ENCODE data around the gene HEXIM2. TPM values are rescaled to one million over a fixed set of nuclear protein-coding genes. Genes with fewer than 3 reads are reported as not detected.

The HEXIM2 gene
- total RNA-seq, 1 experiment from 2014 or later = 12.5 TPM

- no peak overlapping the region for H2BK12ac ChIP-seq (ENCODE audit: insufficient read length, low read depth, low read length)
- no peaks in the 10 kb centered on the region; the same call in 1 of the 2 replicates for H3K79me2 ChIP-seq (ENCODE audit: insufficient read depth, low read length)
- no peak overlapping the region for H3T11ph ChIP-seq (ENCODE audit: low read length)
- DNase-seq = no peak
- H4K91ac ChIP-seq (ENCODE audit: insufficient read length, low read depth, low read length) = no peak overlapping the region
- H3K23ac ChIP-seq (ENCODE audit: insufficient read length, low read depth, low read length) = no peak overlapping the region
- no peaks in the 10 kb centered on the region for H3K9me3 ChIP-seq (ENCODE audit: control insufficient read depth, low read depth, low read length)
- H2BK120ac ChIP-seq (ENCODE audit: low read depth, low read length, poor library complexity, severe bottlenecking) = no peak overlapping the region
- H3K14ac ChIP-seq (ENCODE audit: insufficient read depth, low read length) = no peak overlapping the region
- no peak overlapping the region for H2BK20ac ChIP-seq (ENCODE audit: low read depth, low read length, poor library complexity, severe bottlenecking)
- no peaks in the 10 kb centered on the region for H4K20me1 ChIP-seq (ENCODE audit: control insufficient read depth, insufficient read depth, insufficient read length)
- H3K18ac ChIP-seq (ENCODE audit: insufficient read length, low read depth, low read length) = no peak overlapping the region
- peak overlapping the region in 2 of 3 experiments; percentile 99; a peak in 3 of 7 replicates for H3K27ac Mint-ChIP-seq
- H3K9ac ChIP-seq (ENCODE audit: extremely low read depth, insufficient read length, low read length) = peak overlapping the region; percentile 92
- H3K4me1 ChIP-seq (ENCODE audit: insufficient read depth, low read length) = peaks cover 2% of the 10 kb centered on the region; the same call in 1 of the 2 replicates
- H4K5ac ChIP-seq (ENCODE audit: insufficient read length, low read depth, low read length) = no peak overlapping the region
- no peak overlapping the region for H2AK5ac ChIP-seq (ENCODE audit: insufficient read length, low read length)
- H3K27ac ChIP-seq (ENCODE audit: insufficient read length, low read depth, low read length) = no peak overlapping the region
- no CpG with 5 or more reads among the region's 4 CpGs for WGBS (ENCODE audit: extremely low coverage, insufficient read length, low lambda C conversion rate)
- H3K27me3 ChIP-seq (ENCODE audit: insufficient read depth, low read length) = no peaks in the 10 kb centered on the region
- no peak for TF ChIP-seq CTCF (conservative IDR thresholded peaks at IDR 0.05)
- no peaks in the 10 kb centered on the region; a peak in 1 of 5 replicates for H3K9me3 Mint-ChIP-seq
- H3K4me2 ChIP-seq (ENCODE audit: insufficient read depth, insufficient read length, low read length) = peak overlapping the region; percentile 46
- no peak overlapping the region for H4K8ac ChIP-seq (replicated peaks; ENCODE audit: insufficient read length, low read depth, low read length)
- H3K79me1 ChIP-seq (ENCODE audit: insufficient read depth, low read depth, low read length, poor library complexity, severe bottlenecking) = peaks cover 2% of the 10 kb centered on the region
- no peak overlapping the region for H2BK15ac ChIP-seq (ENCODE audit: low read depth, low read length)
- H2BK5ac ChIP-seq (ENCODE audit: insufficient read length, low read length) = no peak overlapping the region
- peaks cover 39 to 46% of the 10 kb centered on the region in 2 experiments for H3K4me1 Mint-ChIP-seq
- no peak overlapping the region for H2AFZ ChIP-seq (ENCODE audit: low read length)
- peaks cover 22% of the 10 kb centered on the region for H3K23me2 ChIP-seq (ENCODE audit: insufficient read length, low read depth, low read length, poor library complexity, severe bottlenecking)
- H3K27me3 Mint-ChIP-seq (ENCODE audit: low read depth) = peaks cover 2% of the 10 kb centered on the region
- H3K4ac ChIP-seq (ENCODE audit: low read depth, low read length) = no peak overlapping the region
- H3K4me3 Mint-ChIP-seq = peak overlapping the region; percentile 98 to 99
- peaks cover 0 to 5% (median 3%) of the 10 kb centered on the region in 3 experiments; a peak in 2 of 7 replicates for H3K36me3 Mint-ChIP-seq (ENCODE audit: insufficient read depth in 1 of 3, low read depth in 3 of 3)
- no peak overlapping the region for H3K56ac ChIP-seq (ENCODE audit: insufficient read length, low read depth, low read length)
Observed at GRCh38 chr17:45146592-45146889, 15.1 kb upstream of the HEXIM2 start.
